ENCODE data around the gene DNAH3.

DNAH3 gene

DNA sequence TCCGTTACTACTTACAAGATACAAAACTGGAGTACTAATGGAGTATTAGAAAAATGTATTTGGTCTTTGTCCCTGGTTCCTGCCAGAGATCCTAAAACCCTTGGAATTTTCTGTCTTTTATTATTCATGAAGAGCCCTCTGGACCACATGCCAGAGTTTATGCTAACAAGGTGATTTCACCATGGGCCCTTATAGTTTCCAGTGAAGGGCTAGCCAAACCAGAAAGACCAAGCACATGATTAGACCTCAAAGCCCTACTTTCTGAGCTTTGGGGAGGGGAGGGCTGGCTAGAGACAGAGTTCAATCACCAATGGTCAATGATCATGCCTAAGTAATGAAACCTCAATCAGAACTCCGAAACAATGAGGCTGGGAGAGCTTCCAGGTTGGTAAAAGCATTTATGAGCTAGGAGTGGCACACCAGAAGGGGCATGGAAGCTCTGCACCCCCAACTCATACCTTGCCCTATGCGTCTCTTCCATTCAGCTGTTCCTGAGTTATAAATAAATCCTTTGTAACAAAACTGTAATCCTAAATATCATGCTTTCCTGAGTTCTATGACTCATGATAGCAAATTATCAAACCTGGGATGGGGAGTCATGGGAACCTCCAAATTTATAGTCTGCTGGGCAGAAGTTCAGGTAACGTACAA lies 260.9 kb downstream of the DNAH3 start:
- H3K4me2 ChIP-seq (ENCODE audit: low read depth, low read length) = no peak overlapping the region
- no peak overlapping the region for H3K4me3 ChIP-seq (ENCODE audit: low read length)
- no peak overlapping the region for H3K27ac ChIP-seq (ENCODE audit: low read length)
- no peaks in the 10 kb centered on the region for H4K20me1 ChIP-seq (ENCODE audit: insufficient read depth, low read length)
- no peak overlapping the region for H3K9ac ChIP-seq (ENCODE audit: low read length)
- TF ChIP-seq EZH2 (optimal IDR thresholded peaks at IDR 0.05; ENCODE audit: low read depth, low read length) = no peak
- no peak for TF ChIP-seq EZH2phosphoT487 (IDR thresholded peaks at IDR 0.05; ENCODE audit: low read length)
- TF ChIP-seq, protein P1, sequence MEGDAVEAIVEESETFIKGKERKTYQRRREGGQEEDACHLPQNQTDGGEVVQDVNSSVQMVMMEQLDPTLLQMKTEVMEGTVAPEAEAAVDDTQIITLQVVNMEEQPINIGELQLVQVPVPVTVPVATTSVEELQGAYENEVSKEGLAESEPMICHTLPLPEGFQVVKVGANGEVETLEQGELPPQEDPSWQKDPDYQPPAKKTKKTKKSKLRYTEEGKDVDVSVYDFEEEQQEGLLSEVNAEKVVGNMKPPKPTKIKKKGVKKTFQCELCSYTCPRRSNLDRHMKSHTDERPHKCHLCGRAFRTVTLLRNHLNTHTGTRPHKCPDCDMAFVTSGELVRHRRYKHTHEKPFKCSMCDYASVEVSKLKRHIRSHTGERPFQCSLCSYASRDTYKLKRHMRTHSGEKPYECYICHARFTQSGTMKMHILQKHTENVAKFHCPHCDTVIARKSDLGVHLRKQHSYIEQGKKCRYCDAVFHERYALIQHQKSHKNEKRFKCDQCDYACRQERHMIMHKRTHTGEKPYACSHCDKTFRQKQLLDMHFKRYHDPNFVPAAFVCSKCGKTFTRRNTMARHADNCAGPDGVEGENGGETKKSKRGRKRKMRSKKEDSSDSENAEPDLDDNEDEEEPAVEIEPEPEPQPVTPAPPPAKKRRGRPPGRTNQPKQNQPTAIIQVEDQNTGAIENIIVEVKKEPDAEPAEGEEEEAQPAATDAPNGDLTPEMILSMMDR (IDR thresholded peaks at IDR 0.05; ENCODE audit: low read length) = no peak
- no peaks in the 10 kb centered on the region for H3K27me3 ChIP-seq (replicated peaks; ENCODE audit: insufficient read depth, low read length)
- DNase-seq = no peak
- no peaks in the 10 kb centered on the region for H3K9me2 ChIP-seq (replicated peaks; ENCODE audit: insufficient read depth, low read length)
- no peaks in the 10 kb centered on the region for H3F3A ChIP-seq (ENCODE audit: insufficient read depth, low read length)
- no peaks in the 10 kb centered on the region for H3K9me3 ChIP-seq (replicated peaks; ENCODE audit: insufficient read depth, low read length)
- no peaks in the 10 kb centered on the region for H3K36me3 ChIP-seq (replicated peaks; ENCODE audit: insufficient read depth, low read length)
- no peaks in the 10 kb centered on the region for H3K4me1 ChIP-seq (ENCODE audit: low read length)
- no peak overlapping the region for H2AFZ ChIP-seq (ENCODE audit: low read length)
- H3K79me2 ChIP-seq (ENCODE audit: low read length) = no peaks in the 10 kb centered on the region; the same call in 1 of the 2 replicates

DNA sequence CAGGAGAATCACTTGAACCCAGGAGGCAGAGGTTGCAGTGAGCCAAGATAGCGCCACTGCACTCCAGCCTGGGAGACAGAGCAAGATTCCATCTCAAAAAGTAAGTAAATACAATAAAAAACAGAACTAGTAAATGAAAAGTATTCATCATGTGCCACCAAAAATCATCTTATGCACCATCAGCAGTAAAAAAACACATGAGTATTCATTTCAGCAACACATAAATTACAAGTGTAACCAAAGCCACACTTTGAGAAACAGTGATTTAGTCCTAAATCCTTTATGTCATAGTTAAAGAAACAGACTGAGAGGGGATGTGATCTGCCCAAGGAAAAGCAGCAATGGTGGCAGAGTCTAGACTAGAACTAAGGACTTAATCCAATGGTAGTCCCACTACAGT lies 263.4 kb downstream of the DNAH3 start:
- Histone ChIP-seq H3K4me1 (ENCODE audit: low read length) (no peaks in the 10 kb centered on the region), H2AFZ (ENCODE audit: low read length) (no peak overlapping the region), H3K27ac (ENCODE audit: low read length) (no peak overlapping the region), H3K9ac (ENCODE audit: low read length) (no peak overlapping the region), H3K9me2 (replicated peaks; ENCODE audit: insufficient read depth, low read length) (no peaks in the 10 kb centered on the region), H3K36me3 (replicated peaks; ENCODE audit: insufficient read depth, low read length) (no peaks in the 10 kb centered on the region), H3K79me2 (ENCODE audit: low read length) (no peaks in the 10 kb centered on the region; the same call in 1 of the 2 replicates), H3K4me3 (ENCODE audit: low read length) (no peak overlapping the region), H3F3A (ENCODE audit: insufficient read depth, low read length) (no peaks in the 10 kb centered on the region), H3K27me3 (replicated peaks; ENCODE audit: insufficient read depth, low read length) (no peaks in the 10 kb centered on the region), H4K20me1 (ENCODE audit: insufficient read depth, low read length) (no peaks in the 10 kb centered on the region), H3K9me3 (replicated peaks; ENCODE audit: insufficient read depth, low read length) (no peaks in the 10 kb centered on the region), H3K4me2 (ENCODE audit: low read depth, low read length) (no peak overlapping the region)
- TF ChIP-seq, protein P1 (IDR thresholded peaks at IDR 0.05; ENCODE audit: low read length) = no peak
- no peak for TF ChIP-seq EZH2 (optimal IDR thresholded peaks at IDR 0.05; ENCODE audit: low read depth, low read length)
- no peak for TF ChIP-seq EZH2phosphoT487 (IDR thresholded peaks at IDR 0.05; ENCODE audit: low read length)
- no peak for DNase-seq

DNA sequence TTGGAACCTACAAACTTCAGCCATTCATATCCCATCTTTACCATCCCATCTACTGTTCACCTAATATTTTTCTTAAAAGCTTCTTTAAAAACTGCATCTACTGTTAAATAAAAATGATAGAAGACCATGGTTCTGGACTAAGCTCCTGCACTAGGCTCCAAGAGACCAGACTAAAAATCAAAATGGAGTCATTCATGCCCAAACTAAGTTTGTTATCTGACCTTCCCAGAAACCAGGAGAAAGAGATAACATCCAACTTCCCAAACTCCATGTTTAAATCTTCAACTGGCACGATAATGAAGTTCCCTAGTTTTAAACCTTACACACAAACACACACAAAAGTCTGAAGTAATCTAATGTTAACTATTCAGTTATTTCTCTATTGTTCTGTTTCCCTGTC lies 264.3 kb downstream of the DNAH3 start:
- Histone ChIP-seq H3K9me2 (replicated peaks; ENCODE audit: insufficient read depth, low read length) (no peaks in the 10 kb centered on the region), H3K4me3 (ENCODE audit: low read length) (no peak overlapping the region), H2AFZ (ENCODE audit: low read length) (no peak overlapping the region), H3K27me3 (replicated peaks; ENCODE audit: insufficient read depth, low read length) (no peaks in the 10 kb centered on the region), H3K27ac (ENCODE audit: low read length) (no peak overlapping the region), H3F3A (ENCODE audit: insufficient read depth, low read length) (no peaks in the 10 kb centered on the region), H3K9me3 (replicated peaks; ENCODE audit: insufficient read depth, low read length) (no peaks in the 10 kb centered on the region), H3K4me2 (ENCODE audit: low read depth, low read length) (no peak overlapping the region), H3K79me2 (ENCODE audit: low read length) (no peaks in the 10 kb centered on the region; the same call in 1 of the 2 replicates), H3K9ac (ENCODE audit: low read length) (no peak overlapping the region), H3K36me3 (replicated peaks; ENCODE audit: insufficient read depth, low read length) (no peaks in the 10 kb centered on the region), H4K20me1 (ENCODE audit: insufficient read depth, low read length) (no peaks in the 10 kb centered on the region), H3K4me1 (ENCODE audit: low read length) (no peaks in the 10 kb centered on the region)
- no peak for TF ChIP-seq EZH2phosphoT487 (IDR thresholded peaks at IDR 0.05; ENCODE audit: low read length)
- TF ChIP-seq, protein P1 (IDR thresholded peaks at IDR 0.05; ENCODE audit: low read length) = no peak
- no peak for TF ChIP-seq EZH2 (optimal IDR thresholded peaks at IDR 0.05; ENCODE audit: low read depth, low read length)
- DNase-seq = no peak
